ENCODE data around the gene PTPRU. TPM values are rescaled to one million over a fixed set of nuclear protein-coding genes. Genes with fewer than 3 reads are reported as not detected.
A peak's percentile ranks its signal among the peaks of the same experiment; 100 is the strongest.

The PTPRU gene
- total RNA-seq, 1 donor from 2014 or later = 53.2 TPM

DNA sequence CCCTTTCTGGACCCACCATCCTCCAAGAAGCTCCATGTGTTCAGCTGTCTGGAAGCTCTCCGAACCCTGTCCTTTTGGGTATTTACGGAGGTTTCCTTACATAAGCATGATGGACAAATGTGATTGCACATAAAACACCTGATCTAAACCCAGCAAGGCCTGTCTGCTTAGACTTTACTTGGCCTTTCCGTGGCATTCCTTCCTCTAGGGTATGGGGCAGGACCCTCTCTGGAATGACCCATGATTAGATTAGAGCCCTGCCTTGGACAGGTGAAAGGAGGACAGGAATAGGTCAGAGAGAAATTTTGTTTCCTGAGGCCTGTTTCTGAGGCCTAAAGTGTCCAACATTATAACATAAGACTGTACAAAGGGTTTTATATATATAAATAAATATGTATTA is 16.9 kb downstream of the PTPRU start:
- TF ChIP-seq, protein P1, sequence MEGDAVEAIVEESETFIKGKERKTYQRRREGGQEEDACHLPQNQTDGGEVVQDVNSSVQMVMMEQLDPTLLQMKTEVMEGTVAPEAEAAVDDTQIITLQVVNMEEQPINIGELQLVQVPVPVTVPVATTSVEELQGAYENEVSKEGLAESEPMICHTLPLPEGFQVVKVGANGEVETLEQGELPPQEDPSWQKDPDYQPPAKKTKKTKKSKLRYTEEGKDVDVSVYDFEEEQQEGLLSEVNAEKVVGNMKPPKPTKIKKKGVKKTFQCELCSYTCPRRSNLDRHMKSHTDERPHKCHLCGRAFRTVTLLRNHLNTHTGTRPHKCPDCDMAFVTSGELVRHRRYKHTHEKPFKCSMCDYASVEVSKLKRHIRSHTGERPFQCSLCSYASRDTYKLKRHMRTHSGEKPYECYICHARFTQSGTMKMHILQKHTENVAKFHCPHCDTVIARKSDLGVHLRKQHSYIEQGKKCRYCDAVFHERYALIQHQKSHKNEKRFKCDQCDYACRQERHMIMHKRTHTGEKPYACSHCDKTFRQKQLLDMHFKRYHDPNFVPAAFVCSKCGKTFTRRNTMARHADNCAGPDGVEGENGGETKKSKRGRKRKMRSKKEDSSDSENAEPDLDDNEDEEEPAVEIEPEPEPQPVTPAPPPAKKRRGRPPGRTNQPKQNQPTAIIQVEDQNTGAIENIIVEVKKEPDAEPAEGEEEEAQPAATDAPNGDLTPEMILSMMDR (IDR thresholded peaks at IDR 0.05; ENCODE audit: insufficient read depth, low read length, severe bottlenecking) = no peak
- no peak for FAIRE-seq

DNA sequence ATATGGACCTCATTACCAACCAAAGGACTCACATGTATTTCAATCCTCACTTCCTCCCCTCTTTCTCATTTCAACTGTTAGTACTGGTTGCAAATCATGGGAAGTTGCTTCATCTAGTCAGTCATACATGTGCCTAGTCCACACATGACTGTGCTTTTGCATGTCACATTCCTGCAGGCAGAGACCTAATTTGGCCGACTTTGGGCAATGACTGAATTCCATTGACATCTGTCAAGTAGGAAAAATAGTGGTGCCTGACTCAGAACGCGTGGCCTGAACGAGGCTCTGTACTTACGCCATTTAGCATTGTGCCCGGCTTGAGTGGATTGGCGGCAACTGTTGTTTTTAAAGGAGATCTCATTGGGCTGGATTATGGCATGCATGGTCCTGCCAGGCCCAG is 18.0 kb downstream of the PTPRU start:
- TF ChIP-seq, protein P1 (IDR thresholded peaks at IDR 0.05; ENCODE audit: insufficient read depth, low read length, severe bottlenecking) = no peak
- Histone ChIP-seq H3K36me3 (ENCODE audit: control insufficient read depth, insufficient read depth, low read length) (no peaks in the 10 kb centered on the region), H3K27me3 (ENCODE audit: control insufficient read depth, insufficient read depth, low read length) (no peaks in the 10 kb centered on the region), H3K4me3 (ENCODE audit: low read depth, low read length) (no peak overlapping the region)
- DNase-seq (ENCODE audit: low read depth) (peak; percentile 82), FAIRE-seq (peak; percentile 88)

More for the DNA sequence above, 16.9 kb downstream of the PTPRU start:
- Histone ChIP-seq H3K36me3 (ENCODE audit: control insufficient read depth, insufficient read depth, low read length) (no peaks in the 10 kb centered on the region), H3K27me3 (ENCODE audit: control insufficient read depth, insufficient read depth, low read length) (no peaks in the 10 kb centered on the region), H3K4me3 (ENCODE audit: low read depth, low read length) (no peak overlapping the region)
- no peak for DNase-seq (ENCODE audit: low read depth)

DNA sequence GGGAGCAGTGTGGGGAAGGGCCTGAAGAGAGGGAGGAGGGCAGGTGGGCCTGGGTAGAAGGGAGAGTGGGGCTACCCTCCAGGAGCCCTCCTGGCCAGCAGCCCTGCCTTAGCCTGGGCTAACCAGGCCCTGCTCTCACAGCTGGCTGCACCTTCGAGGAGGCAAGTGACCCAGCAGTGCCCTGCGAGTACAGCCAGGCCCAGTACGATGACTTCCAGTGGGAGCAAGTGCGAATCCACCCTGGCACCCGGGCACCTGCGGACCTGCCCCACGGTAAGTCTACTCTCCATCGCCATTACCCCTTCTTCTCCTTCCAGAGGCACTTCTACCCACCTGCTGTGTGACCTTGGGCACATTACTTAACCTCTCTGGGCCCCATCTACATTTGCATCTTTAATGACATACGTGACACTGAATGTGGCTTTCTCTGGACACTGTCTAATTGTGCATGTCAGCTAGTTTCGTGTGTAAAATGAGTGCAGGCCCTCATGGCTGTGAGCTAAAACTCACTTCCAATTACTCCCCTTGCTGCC is 18.9 kb downstream of the PTPRU start:
- FAIRE-seq = no peak
- Histone ChIP-seq H3K4me3 (ENCODE audit: low read depth, low read length) (no peak overlapping the region), H3K36me3 (ENCODE audit: control insufficient read depth, insufficient read depth, low read length) (peaks cover under 1% of the 10 kb centered on the region), H3K27me3 (ENCODE audit: control insufficient read depth, insufficient read depth, low read length) (no peaks in the 10 kb centered on the region)
- no peak for DNase-seq (ENCODE audit: low read depth)
- TF ChIP-seq, protein P1 (IDR thresholded peaks at IDR 0.05; ENCODE audit: insufficient read depth, low read length, severe bottlenecking) = no peak

DNA sequence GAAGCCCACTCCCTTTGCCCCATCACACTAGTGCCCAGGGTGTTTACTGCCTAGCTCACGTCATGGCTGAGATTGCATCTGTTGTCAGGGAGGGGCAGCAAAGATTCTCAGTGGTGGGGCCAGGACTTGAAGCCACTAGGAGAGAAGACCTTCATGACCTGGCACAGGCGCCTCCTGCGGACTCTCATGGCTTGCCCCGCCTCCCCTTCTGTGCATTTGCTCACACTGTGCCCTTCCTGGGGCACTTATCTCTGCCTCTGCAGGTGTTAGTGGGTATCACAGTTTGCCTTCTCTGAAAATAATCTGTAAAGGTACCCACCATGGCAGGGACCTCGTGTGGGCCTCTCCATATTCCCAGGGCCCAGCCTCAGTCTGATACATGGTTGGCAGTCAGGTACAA is 20.1 kb downstream of the PTPRU start:
- no peak overlapping the region for H3K4me3 ChIP-seq (ENCODE audit: low read depth, low read length)

DNA sequence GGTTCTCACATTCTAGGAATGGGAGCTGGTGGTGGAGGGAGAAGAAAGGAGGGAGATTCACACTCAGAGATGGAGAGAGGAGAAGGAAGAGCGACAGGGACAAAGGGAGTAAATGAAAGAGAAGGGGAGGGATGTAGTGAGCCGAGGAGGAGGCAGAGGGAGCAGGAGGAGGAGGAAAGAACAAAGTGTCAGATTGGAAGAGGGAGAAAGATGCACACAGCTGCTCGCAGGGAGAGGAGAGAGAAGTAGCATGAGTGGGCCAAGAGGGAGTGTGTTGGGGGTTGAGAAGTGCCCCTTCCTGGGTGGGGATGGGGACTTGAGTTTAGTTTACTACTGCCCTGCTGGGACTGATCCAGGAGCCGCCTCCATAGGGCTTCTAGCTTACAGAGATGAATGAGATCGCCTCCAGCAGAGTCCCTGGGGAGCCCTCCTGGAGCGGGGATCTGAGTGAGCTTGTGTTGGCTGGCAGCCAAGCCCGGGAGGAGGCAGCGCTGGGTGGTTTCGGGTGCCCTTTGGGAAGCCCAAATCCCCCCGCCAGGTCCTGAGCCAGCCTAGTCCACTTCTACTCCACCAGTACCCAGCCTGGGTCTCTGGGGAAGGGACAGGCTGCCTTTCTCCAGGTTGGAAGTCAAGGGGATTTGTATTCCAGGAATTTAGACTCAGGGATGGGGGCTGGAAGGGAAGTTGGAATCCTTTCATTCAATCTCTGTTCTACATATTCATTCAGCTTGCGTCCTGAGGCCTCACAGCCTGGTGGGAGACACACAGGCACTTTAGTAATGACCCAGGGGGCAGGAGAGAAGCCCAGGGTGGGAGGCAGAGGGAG is 20.9 kb downstream of the PTPRU start:
- no peaks in the 10 kb centered on the region for H3K27me3 ChIP-seq (ENCODE audit: control insufficient read depth, insufficient read depth, low read length)
- no peak for FAIRE-seq
- no peak overlapping the region for H3K4me3 ChIP-seq (ENCODE audit: low read depth, low read length)
- H3K36me3 ChIP-seq (ENCODE audit: control insufficient read depth, insufficient read depth, low read length) = peaks cover 5% of the 10 kb centered on the region
- TF ChIP-seq, protein P1 (IDR thresholded peaks at IDR 0.05; ENCODE audit: insufficient read depth, low read length, severe bottlenecking) = no peak
- DNase-seq (ENCODE audit: low read depth) = no peak

More for the DNA sequence above, 20.1 kb downstream of the PTPRU start:
- Histone ChIP-seq H3K27me3 (ENCODE audit: control insufficient read depth, insufficient read depth, low read length) (no peaks in the 10 kb centered on the region), H3K36me3 (ENCODE audit: control insufficient read depth, insufficient read depth, low read length) (peaks cover 5% of the 10 kb centered on the region)
- TF ChIP-seq, protein P1 (IDR thresholded peaks at IDR 0.05; ENCODE audit: insufficient read depth, low read length, severe bottlenecking) = no peak
- DNase-seq (ENCODE audit: low read depth) (no peak), FAIRE-seq (no peak)
